Epithelial cell of proximal tubule (primary cell): ENCODE data around the gene SHD. TPM values are rescaled to one million over a fixed set of nuclear protein-coding genes. Genes with fewer than 3 reads are reported as not detected.

ENCODE experiments used
- DNase-seq: peaks from one replicate; pipeline ENCODE4 v3.0.0-alpha.2; 2011; ENCODE audit warnings: low read depth
- H3K4me3 ChIP-seq: 2 replicates; pipeline ENCODE4 v1.5.1; 2011; ENCODE audit warnings: low read depth, mild to moderate bottlenecking, low read length
- total RNA-seq: library from RNA; depleted of rRNA; stranded (reverse); fragments of >200 nt; gene quantifications from 2 replicates; pipeline ENCODE4 v1.2.3, GENCODE V29; 2015
- TF ChIP-seq, protein P1 (sequence below): conservative IDR thresholded peaks from 2 replicates; pipeline ENCODE4 v1.5.1; 2012; ENCODE audit warnings: low read depth, mild to moderate bottlenecking, low read length

Gene SHD
- total RNA-seq, 1 donor from 2014 or later, result not detected

DNA sequence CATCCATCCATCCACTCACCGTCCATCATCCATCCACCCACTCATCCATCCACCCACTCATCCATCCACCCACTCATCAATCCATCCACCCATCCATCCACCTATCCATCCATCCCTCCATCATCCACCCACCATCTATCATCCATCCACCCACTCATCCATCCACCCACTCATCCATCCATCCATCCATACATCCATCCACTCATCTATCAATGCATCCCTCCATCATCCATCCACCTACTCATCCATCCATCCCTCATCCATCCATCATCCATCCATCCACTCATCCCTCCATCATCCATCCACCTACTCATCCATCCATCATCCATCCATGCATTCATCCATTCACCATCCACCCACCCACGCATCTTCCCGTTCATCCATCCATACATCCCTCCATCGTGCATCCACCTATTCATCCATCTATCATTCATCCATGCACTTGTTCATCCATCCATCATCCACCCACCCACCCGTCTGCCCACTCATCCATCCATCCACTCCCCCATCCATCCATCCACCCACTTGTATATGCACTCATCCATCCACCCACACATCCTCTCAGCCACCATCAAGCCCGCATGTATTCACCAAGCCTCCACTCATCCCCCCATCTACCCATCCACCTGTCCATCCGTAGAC, 56.0 kb downstream of the SHD start:
- no peak for DNase-seq
- no peak overlapping the region for H3K4me3 ChIP-seq
- TF ChIP-seq, protein P1, sequence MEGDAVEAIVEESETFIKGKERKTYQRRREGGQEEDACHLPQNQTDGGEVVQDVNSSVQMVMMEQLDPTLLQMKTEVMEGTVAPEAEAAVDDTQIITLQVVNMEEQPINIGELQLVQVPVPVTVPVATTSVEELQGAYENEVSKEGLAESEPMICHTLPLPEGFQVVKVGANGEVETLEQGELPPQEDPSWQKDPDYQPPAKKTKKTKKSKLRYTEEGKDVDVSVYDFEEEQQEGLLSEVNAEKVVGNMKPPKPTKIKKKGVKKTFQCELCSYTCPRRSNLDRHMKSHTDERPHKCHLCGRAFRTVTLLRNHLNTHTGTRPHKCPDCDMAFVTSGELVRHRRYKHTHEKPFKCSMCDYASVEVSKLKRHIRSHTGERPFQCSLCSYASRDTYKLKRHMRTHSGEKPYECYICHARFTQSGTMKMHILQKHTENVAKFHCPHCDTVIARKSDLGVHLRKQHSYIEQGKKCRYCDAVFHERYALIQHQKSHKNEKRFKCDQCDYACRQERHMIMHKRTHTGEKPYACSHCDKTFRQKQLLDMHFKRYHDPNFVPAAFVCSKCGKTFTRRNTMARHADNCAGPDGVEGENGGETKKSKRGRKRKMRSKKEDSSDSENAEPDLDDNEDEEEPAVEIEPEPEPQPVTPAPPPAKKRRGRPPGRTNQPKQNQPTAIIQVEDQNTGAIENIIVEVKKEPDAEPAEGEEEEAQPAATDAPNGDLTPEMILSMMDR, result no peak

DNA sequence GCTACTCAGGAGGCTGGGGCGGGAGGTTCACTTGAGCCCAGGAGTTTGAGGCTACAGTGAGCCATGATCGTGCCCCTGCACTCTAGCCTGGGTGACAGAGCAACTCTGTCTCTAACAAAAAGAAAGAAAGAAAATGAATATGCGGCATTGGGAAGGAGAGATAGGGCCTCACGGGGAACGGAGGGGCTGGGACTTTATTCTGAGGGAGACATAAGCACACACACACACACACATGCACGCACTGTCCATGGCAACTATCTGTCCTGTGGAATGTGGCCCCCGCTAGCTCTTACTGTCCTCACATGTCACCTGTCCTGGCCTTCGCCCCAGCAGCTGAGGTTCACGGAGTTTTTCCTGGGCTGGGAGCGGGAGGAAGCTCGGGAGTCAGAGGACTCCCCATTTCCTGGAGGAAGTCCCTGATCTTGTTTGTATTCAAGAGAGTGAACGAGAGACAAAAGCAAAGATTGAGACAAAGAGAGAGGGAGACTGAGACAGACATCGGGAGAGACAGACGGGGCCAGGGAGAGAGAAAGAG, 58.9 kb downstream of the SHD start:
- TF ChIP-seq, protein P1, result no peak
- peak overlapping the region; percentile 70 for H3K4me3 ChIP-seq
- DNase-seq, result no peak

DNA sequence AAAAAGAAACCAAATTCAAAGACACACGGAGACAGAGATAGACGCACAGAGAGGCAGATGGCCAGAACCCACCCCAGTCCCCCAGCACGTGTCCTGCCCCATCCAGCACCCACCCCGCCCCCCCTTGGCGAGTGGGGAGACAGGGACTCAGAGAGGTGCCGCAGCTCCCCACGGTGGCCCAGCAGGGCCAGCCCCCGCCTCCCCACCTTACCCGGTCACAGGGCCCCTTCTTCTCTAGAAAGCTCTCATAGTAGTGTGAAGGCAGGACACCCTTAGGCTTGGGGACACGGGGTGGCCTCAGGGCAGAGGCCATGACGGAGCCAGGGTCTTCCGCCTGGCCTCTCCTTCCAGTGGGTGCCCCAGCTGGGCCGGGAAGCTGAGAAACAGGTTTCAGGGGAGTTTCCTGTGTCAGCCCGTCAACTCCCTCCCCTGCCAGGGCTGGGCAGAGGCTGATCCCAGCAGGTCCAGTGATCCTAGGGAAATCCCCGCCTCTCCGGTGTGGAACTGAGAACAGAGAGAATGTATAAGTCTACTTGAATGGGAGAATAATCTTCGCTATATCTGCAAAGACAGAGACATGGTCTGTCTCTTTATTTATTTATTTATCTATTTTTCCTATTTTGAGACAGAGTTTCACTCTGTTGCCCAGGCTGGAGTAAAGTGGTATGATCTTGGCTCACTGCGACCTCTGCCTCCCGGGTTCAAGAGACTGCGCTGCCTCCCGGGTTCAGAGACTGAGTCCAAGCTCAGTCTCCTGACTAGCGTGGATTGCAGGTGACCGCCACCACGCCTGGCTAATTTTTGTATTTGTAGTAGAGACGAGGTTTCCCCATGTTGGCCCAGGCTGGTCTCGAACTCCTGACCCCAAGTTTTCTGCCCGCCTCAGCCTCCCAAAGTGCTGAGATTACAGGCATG, 59.6 kb downstream of the SHD start, which contains the start of gene STAP2:
STAP2 (minus strand) TSS at position 387 of the 915 bp plus-strand sequence; CDS start at position 313, 74 bp downstream.
- TF ChIP-seq, protein P1, result no peak
- H3K4me3 ChIP-seq, result peak within 1 kb of the TSS; percentile 70
- peak; percentile 47 for DNase-seq

Other genes starting within 250 kb of the SHD start
- 22.1 and 28.1 TPM in 2 replicates for gene ZBTB7A, start 212.4 kb upstream of the SHD start, total RNA-seq
- gene MAP2K2, start 155.1 kb upstream of the SHD start, total RNA-seq, result 123 and 138 TPM in 2 replicates
- gene CREB3L3, start 125.6 kb upstream of the SHD start, total RNA-seq, result not detected in 2 replicates
- gene SIRT6, start 96.7 kb upstream of the SHD start, total RNA-seq, result 33.8 and 43.5 TPM in 2 replicates
- gene ANKRD24, start 96.6 kb upstream of the SHD start, total RNA-seq, result not detected in 2 replicates
- gene EBI3, start 49.7 kb upstream of the SHD start, total RNA-seq, result 1.7 TPM in 1 of 2 replicates, not detected in the other
- gene YJU2, start 32.2 kb upstream of the SHD start, total RNA-seq, result 34.3 and 39.1 TPM in 2 replicates
- gene TMIGD2, start 23.1 kb downstream of the SHD start, total RNA-seq, result not detected in 2 replicates
- 17.5 and 22.9 TPM in 2 replicates for gene FSD1, start 25.3 kb downstream of the SHD start, total RNA-seq
- gene STAP2, start 59.6 kb downstream of the SHD start, total RNA-seq, result 49.2 and 70.8 TPM in 2 replicates
- gene MPND, start 64.3 kb downstream of the SHD start, total RNA-seq, result 3.9 and 6.3 TPM in 2 replicates
- 66.5 and 109 TPM in 2 replicates for gene SH3GL1, start 121.3 kb downstream of the SHD start, total RNA-seq
- gene CHAF1A, start 123.4 kb downstream of the SHD start, total RNA-seq, result 36.7 and 50.2 TPM in 2 replicates
- 40.9 and 62.4 TPM in 2 replicates for gene UBXN6, start 178.5 kb downstream of the SHD start, total RNA-seq
- 91.8 and 93.8 TPM in 2 replicates for gene HDGFL2, start 193.0 kb downstream of the SHD start, total RNA-seq
- not detected in 2 replicates for gene PLIN4, start 239.2 kb downstream of the SHD start, total RNA-seq